Measurements from ENCODE around the gene MAP4K1.
"Not testable (repeated sequence)": the region's sequence is repeated elsewhere in the genome, so short reads cannot be mapped to it uniquely, and the experiment has no call there.

The MAP4K1 gene

GRCh38 chr19:38555200-38555599 lies 62.6 kb downstream of the MAP4K1 start:
- no peak for TF ChIP-seq CTCF (IDR thresholded peaks at IDR 0.05)
- H3K36me3 ChIP-seq, result no peaks in the 10 kb centered on the region

GRCh38 chr19:38554676-38555141 lies 63.0 kb downstream of the MAP4K1 start:
- no peak overlapping the region for H3K27ac ChIP-seq
- H3K9me3 ChIP-seq, result no peaks in the 10 kb centered on the region
- no peak overlapping the region for H3K4me3 ChIP-seq (ENCODE audit: low read depth in 1 of 2, low read length in 1 of 2)
- TF ChIP-seq CTCF (IDR thresholded peaks at IDR 0.05), result no peak
- peaks cover 28% of the 10 kb centered on the region for H3K27me3 ChIP-seq
- H3K36me3 ChIP-seq, result no peaks in the 10 kb centered on the region
- no peaks in the 10 kb centered on the region for H3K4me1 ChIP-seq (ENCODE audit: control insufficient read depth in 1 of 2, insufficient read depth in 1 of 2, low read depth in 1 of 2, low read length in 1 of 2)

More at GRCh38 chr19:38555200-38555599, 62.6 kb downstream of the MAP4K1 start:
- Histone ChIP-seq H3K4me3 (ENCODE audit: low read depth in 1 of 2, low read length in 1 of 2) (no peak overlapping the region), H3K4me1 (ENCODE audit: control insufficient read depth in 1 of 2, insufficient read depth in 1 of 2, low read depth in 1 of 2, low read length in 1 of 2) (no peaks in the 10 kb centered on the region), H3K9me3 (no peaks in the 10 kb centered on the region), H3K27me3 (peaks cover 28% of the 10 kb centered on the region), H3K27ac (no peak overlapping the region)

GRCh38 chr19:38553239-38553638 lies 64.5 kb downstream of the MAP4K1 start:
- not testable (repeated sequence) for H3K27ac ChIP-seq; H3K4me3 ChIP-seq (ENCODE audit: low read depth in 1 of 2, low read length in 1 of 2); H3K4me1 ChIP-seq (ENCODE audit: control insufficient read depth in 1 of 2, insufficient read depth in 1 of 2, low read depth in 1 of 2, low read length in 1 of 2); H3K36me3 ChIP-seq; H3K9me3 ChIP-seq
- peaks cover 28% of the 10 kb centered on the region for H3K27me3 ChIP-seq

- H3K36me3 ChIP-seq, result no peaks in the 10 kb centered on the region
- no peaks in the 10 kb centered on the region for H3K4me1 ChIP-seq (ENCODE audit: control insufficient read depth in 1 of 2, insufficient read depth in 1 of 2, low read depth in 1 of 2, low read length in 1 of 2)
- H3K9me3 ChIP-seq, result no peaks in the 10 kb centered on the region
- no peak overlapping the region for H3K27ac ChIP-seq
- H3K4me3 ChIP-seq (ENCODE audit: low read depth in 1 of 2, low read length in 1 of 2), result no peak overlapping the region
- peaks cover 22% of the 10 kb centered on the region for H3K27me3 ChIP-seq
- TF ChIP-seq CTCF (IDR thresholded peaks at IDR 0.05), result no peak
Measured at GRCh38 chr19:38551450-38551813, 66.3 kb downstream of the MAP4K1 start.

GRCh38 chr19:38550376-38550775 lies 67.4 kb downstream of the MAP4K1 start:
- no peak overlapping the region for H3K27ac ChIP-seq
- H3K27me3 ChIP-seq, result peaks cover 22% of the 10 kb centered on the region
- TF ChIP-seq CTCF (IDR thresholded peaks at IDR 0.05), result no peak
- H3K36me3 ChIP-seq, result no peaks in the 10 kb centered on the region
- H3K9me3 ChIP-seq, result no peaks in the 10 kb centered on the region
- H3K4me3 ChIP-seq (ENCODE audit: low read depth in 1 of 2, low read length in 1 of 2), result no peak overlapping the region
- H3K4me1 ChIP-seq (ENCODE audit: control insufficient read depth in 1 of 2, insufficient read depth in 1 of 2, low read depth in 1 of 2, low read length in 1 of 2), result no peaks in the 10 kb centered on the region

- no peaks in the 10 kb centered on the region for H3K9me3 ChIP-seq
- no peaks in the 10 kb centered on the region for H3K4me1 ChIP-seq (ENCODE audit: control insufficient read depth in 1 of 2, insufficient read depth in 1 of 2, low read depth in 1 of 2, low read length in 1 of 2)
- no peak overlapping the region for H3K27ac ChIP-seq
- H3K4me3 ChIP-seq (ENCODE audit: low read depth in 1 of 2, low read length in 1 of 2), result no peak overlapping the region
- TF ChIP-seq CTCF (IDR thresholded peaks at IDR 0.05), result no peak
- peaks cover 18% of the 10 kb centered on the region for H3K27me3 ChIP-seq
- no peaks in the 10 kb centered on the region for H3K36me3 ChIP-seq
Measured at GRCh38 chr19:38549942-38550341, 67.8 kb downstream of the MAP4K1 start.

Data from neutrophil (primary cell).